Uterus (tissue), 2 donors: ENCODE results near the gene ZC3H4.

ENCODE experiments used
- CTCF ChIP-seq, 4 experiments: fragments of 200-600 bp in 2 of 4; fragments of 450-650 bp in 2 of 4; sonication (generic) in 2 of 4; IDR thresholded peaks; one replicate each; pipeline ENCODE4 v1.5.1; 2016 to 2019; ENCODE audit warnings: antibody characterized with exemption in 4 of 4, mild to moderate bottlenecking in 2 of 4, moderate library complexity in 1 of 4
- POLR2A ChIP-seq, 2 donors: fragments of 450-650 bp; IDR thresholded peaks; one replicate each; pipeline ENCODE4 v1.6.1; 2016; ENCODE audit warnings: antibody characterized with exemption in 2 of 2, mild to moderate bottlenecking in 1 of 2, moderate library complexity in 1 of 2

- TF ChIP-seq CTCF (IDR thresholded peaks at IDR 0.05) (no peak), POLR2A (IDR thresholded peaks at IDR 0.05) (no peak)
Measured at GRCh38 chr19:47058621-47059022, 55.0 kb downstream of the ZC3H4 start.
